K562 (cell line): ENCODE results near the gene GADD45B. TPM values are rescaled to one million over a fixed set of nuclear protein-coding genes. Genes with fewer than 3 reads are reported as not detected.

Experiments
- KDM5B ChIP-seq: fragments of 200-600 bp; sonication (generic); IDR thresholded peaks from 2 replicates; pipeline ENCODE4 v1.6.1; 2012; ENCODE audit warnings: low read depth, mild to moderate bottlenecking, moderate library complexity, low read length, control low read depth, inconsistent platforms; ENCODE audit not compliant: insufficient replicate concordance
- NCOR1 ChIP-seq: fragments of 450-650 bp; IDR thresholded peaks from 2 replicates; pipeline ENCODE4 v1.6.1; 2016; ENCODE audit warnings: mild to moderate bottlenecking, moderate library complexity
- RREB1 ChIP-seq: fragments of 250-450 bp; sonication (Bioruptor Pico); IDR thresholded peaks from 2 replicates; pipeline ENCODE4 v1.4.0; 2020
- SP1 ChIP-seq: sonication (generic); formaldehyde crosslinking; IDR thresholded peaks from 2 replicates; pipeline ENCODE4 v1.8.1; 2022; ENCODE audit warnings: mild to moderate bottlenecking, missing genetic modification reagents
- TCF7 ChIP-seq: sonication (generic); IDR thresholded peaks from 2 replicates; pipeline ENCODE4 v1.6.1; 2016; ENCODE audit warnings: antibody characterized with exemption, borderline replicate concordance
- ZFX ChIP-seq: sonication (generic); formaldehyde crosslinking; IDR thresholded peaks from 2 replicates; pipeline ENCODE4 v1.8.0; 2022; ENCODE audit warnings: mild to moderate bottlenecking, missing genetic modification reagents, moderate library complexity
- polyA plus RNA-seq, 8 experiments: library from polyadenylated mRNA; depleted of rRNA in 4 of 8; stranded (reverse) in 5 of 8; unstranded in 3 of 8; fragments of >200 nt; fragmentation: Nextera tagmentation in 2 of 8; fragmentation: Illumina TruSeq in 1 of 8; extraction: Ambion mirVana in 2 of 8; extraction: Trizol in 1 of 8; gene quantifications; 2 replicates each; pipeline versions ENCODE4 v1.2.1 to v1.2.3, GENCODE V29; 2011 to 2014; ENCODE audit warnings: inconsistent platforms in 1 of 8, missing spikeins in 1 of 8
- total RNA-seq, 7 experiments: library from RNA; depleted of rRNA in 6 of 7; stranded (reverse); fragments of >200 nt in 6 of 7; fragmentation: Illumina TruSeq in 2 of 7; extraction: Trizol in 2 of 7; gene quantifications; 2 replicates each; pipeline versions ENCODE4 v1.2.1 to v1.2.3, GENCODE V29; 2011 to 2021; ENCODE audit warnings: low replicate concordance in 1 of 7
- TF ChIP-seq, protein P1 (sequence below): fragments of 250-450 bp; sonication (Bioruptor Pico); IDR thresholded peaks from 2 replicates; pipeline ENCODE4 v1.6.1; 2021; ENCODE audit warnings: mild to moderate bottlenecking
- TF ChIP-seq, protein P2 (sequence below): fragments of 450-650 bp; formaldehyde crosslinking; conservative IDR thresholded peaks from 2 replicates; pipeline ENCODE4 v1.4.0; 2022; ENCODE audit warnings: mild to moderate bottlenecking, missing genetic modification characterization

GADD45B gene
- total and polyA plus RNA-seq, 9 of the 15 experiments (the other 6 are each of a cell fraction or from before 2014, with no cell fraction given) = 0.06 to 4.1 (median 2.1) TPM

DNA sequence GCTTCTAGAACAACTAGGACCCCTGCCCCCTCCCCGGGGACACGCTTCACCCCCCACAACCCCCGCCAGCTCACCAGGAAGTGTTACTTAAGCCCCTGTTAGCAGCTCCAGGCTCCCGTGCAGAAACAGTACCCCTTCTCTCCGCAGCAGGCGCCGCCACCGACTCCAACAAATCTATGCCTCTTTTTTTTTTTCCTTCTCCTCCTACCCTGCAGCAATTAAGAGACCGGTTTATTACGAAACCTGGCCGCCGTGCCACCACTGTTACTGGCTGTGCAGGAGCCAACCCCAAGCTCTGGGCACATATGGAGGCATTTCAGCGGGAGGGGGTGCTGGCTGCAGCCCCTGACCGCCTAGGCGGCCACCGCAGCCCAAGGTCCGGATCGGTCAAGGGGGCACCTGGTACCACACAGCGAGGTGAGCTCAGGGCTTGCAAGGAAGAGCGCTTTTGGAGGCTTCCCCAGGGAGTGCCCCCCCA is 2.4 kb downstream of the GADD45B start (continued):
- TF ChIP-seq RREB1 (CRISPR knock-in tag) (no peak), KDM5B (peak; percentile 19), ZFX (CRISPR knock-in tag) (no peak), TCF7 (no peak), NCOR1 (no peak), SP1 (CRISPR knock-in tag) (no peak)
- TF ChIP-seq, protein P1, sequence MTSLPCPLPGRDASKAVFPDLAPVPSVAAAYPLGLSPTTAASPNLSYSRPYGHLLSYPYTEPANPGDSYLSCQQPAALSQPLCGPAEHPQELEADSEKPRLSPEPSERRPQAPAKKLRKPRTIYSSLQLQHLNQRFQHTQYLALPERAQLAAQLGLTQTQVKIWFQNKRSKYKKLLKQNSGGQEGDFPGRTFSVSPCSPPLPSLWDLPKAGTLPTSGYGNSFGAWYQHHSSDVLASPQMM (CRISPR knock-in tag) = no peak
- TF ChIP-seq, protein P2, sequence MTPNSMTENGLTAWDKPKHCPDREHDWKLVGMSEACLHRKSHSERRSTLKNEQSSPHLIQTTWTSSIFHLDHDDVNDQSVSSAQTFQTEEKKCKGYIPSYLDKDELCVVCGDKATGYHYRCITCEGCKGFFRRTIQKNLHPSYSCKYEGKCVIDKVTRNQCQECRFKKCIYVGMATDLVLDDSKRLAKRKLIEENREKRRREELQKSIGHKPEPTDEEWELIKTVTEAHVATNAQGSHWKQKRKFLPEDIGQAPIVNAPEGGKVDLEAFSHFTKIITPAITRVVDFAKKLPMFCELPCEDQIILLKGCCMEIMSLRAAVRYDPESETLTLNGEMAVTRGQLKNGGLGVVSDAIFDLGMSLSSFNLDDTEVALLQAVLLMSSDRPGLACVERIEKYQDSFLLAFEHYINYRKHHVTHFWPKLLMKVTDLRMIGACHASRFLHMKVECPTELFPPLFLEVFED (CRISPR knock-in tag) = no peak
